ENCODE measurements around the gene PRKAA2.

The PRKAA2 gene

DNA sequence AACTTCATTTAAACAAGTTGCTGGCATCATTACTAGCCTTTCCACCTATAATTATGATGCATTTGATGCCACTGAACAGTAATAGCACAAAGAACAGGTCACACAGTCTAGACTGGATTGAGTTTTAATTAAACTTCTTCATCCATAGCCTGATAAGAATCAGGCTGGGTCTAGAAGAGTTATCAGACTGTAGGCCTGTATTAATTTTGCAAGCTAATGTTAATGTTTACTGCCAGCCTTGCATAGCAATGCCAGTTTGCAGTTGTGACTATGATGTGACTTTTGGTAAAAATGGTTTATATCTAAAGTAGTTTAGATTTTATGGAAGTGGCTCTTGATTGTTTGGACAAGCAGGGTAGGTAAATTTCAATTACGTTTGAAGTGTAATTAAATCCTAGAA is 68.0 kb downstream of the PRKAA2 start:
- no peaks in the 10 kb centered on the region for H3K36me3 Mint-ChIP-seq
- H3K4me3 Mint-ChIP-seq, result no peak overlapping the region
- no peak overlapping the region for H3K27ac Mint-ChIP-seq
- no peaks in the 10 kb centered on the region for H3K4me1 Mint-ChIP-seq
- peaks cover 8 to 11% of the 10 kb centered on the region in 2 donors for H3K27me3 Mint-ChIP-seq
- ATAC-seq (replicated peaks), result no peak
- no peak for DNase-seq
- H3K9me3 Mint-ChIP-seq, result no peaks in the 10 kb centered on the region

DNA sequence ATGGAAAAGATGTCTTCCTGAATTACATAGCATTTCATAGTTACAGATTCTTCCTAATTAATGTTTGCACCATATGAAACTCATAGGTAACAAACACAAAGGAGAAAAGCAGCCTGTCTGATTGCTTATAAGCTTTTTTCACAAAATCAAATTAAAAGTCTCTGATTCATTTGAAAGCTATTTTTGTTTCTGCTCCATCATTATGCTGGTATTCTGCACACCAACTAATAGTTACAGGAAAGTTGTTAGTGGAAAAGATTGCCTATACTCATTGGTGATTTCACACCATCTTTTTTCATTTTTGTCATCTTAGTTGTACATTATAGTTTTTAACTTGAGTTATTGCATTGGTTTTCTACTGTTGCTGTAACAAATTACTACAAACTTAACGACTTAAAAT is 70.0 kb downstream of the PRKAA2 start:
- H3K27me3 Mint-ChIP-seq, result peaks cover 4 to 6% of the 10 kb centered on the region in 2 donors
- no peaks in the 10 kb centered on the region for H3K9me3 Mint-ChIP-seq
- DNase-seq (no peak), ATAC-seq (replicated peaks) (no peak)
- no peaks in the 10 kb centered on the region for H3K36me3 Mint-ChIP-seq
- no peaks in the 10 kb centered on the region for H3K4me1 Mint-ChIP-seq
- no peak overlapping the region for H3K27ac Mint-ChIP-seq
- no peak overlapping the region for H3K4me3 Mint-ChIP-seq

DNA sequence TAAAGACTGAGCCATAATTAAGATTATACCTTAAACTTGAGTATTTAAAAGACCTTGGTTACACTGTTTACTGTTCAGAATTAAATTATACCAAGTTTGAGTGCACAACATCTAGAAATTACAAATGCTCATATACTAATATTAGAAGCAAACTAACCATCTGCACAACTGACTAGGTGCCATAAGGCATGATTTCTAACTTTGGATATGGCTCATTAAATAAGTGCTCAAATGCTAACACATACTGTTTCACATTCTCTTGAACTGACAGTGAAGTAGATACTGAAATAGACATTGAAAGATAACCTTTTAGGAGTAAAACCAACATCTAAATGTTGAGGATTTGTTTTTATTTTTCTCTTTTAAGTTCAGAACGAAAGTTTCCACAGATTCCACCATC is 74.1 kb downstream of the PRKAA2 start:
- no peak for DNase-seq
- H3K4me3 Mint-ChIP-seq, result no peak overlapping the region
- ATAC-seq (replicated peaks), result no peak
- no peaks in the 10 kb centered on the region for H3K9me3 Mint-ChIP-seq
- H3K27me3 Mint-ChIP-seq, result peaks cover 9 to 10% of the 10 kb centered on the region in 2 donors
- no peaks in the 10 kb centered on the region for H3K4me1 Mint-ChIP-seq
- H3K36me3 Mint-ChIP-seq, result no peaks in the 10 kb centered on the region
- H3K27ac Mint-ChIP-seq, result no peak overlapping the region

DNA sequence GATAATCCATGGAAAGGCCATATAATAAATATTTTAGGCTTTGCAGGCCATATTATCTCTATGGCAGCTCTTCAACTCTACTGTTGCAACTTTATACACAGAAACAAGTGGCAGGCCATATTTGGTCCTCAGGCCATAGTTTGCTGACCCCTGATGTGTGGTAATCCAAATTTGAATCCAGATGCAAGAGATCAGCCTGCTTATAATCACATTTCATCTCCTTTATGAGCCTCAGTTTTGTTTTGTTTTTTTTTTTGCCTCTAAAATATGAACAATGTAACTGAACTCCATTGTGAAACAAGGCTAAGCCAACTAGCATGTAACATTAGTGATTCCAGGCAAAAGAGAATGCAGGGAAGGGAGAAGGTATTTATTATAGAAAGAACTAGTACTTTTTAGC is 81.6 kb downstream of the PRKAA2 start:
- H3K27me3 Mint-ChIP-seq, result peaks cover 25 to 51% of the 10 kb centered on the region in 2 donors
- H3K9me3 Mint-ChIP-seq, result peaks cover under 1 to 2% of the 10 kb centered on the region in 2 donors
- no peak for DNase-seq
- no peaks in the 10 kb centered on the region for H3K36me3 Mint-ChIP-seq
- no peak overlapping the region for H3K4me3 Mint-ChIP-seq
- no peaks in the 10 kb centered on the region for H3K4me1 Mint-ChIP-seq
- no peak overlapping the region for H3K27ac Mint-ChIP-seq
- ATAC-seq (replicated peaks), result no peak

DNA sequence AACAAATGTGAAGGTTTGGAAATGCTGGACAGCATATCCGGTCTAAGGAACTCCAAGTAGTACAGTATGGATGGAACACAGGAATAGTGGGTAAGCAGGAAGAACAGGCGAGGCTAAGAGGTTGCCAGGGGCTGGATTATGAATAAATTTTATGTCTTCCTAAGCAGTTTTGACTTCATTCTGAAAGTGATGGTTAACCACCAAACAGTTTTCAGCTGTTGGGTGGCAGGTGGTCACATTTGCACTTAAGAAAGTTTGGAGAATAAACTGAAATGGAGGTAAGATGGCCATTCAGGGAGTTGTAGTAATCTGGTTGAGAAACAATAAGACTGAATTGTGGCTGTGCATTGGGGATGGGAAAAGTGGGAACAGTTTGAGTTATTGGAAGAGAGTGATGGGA is 83.8 kb downstream of the PRKAA2 start:
- H3K9me3 Mint-ChIP-seq, result peaks cover 4 to 7% of the 10 kb centered on the region in 2 donors
- H3K27ac Mint-ChIP-seq, result no peak overlapping the region
- no peaks in the 10 kb centered on the region for H3K4me1 Mint-ChIP-seq
- peaks cover 28 to 55% of the 10 kb centered on the region in 2 donors for H3K27me3 Mint-ChIP-seq
- H3K4me3 Mint-ChIP-seq, result no peak overlapping the region
- DNase-seq, result no peak
- H3K36me3 Mint-ChIP-seq, result no peaks in the 10 kb centered on the region
- ATAC-seq (replicated peaks), result no peak

DNA sequence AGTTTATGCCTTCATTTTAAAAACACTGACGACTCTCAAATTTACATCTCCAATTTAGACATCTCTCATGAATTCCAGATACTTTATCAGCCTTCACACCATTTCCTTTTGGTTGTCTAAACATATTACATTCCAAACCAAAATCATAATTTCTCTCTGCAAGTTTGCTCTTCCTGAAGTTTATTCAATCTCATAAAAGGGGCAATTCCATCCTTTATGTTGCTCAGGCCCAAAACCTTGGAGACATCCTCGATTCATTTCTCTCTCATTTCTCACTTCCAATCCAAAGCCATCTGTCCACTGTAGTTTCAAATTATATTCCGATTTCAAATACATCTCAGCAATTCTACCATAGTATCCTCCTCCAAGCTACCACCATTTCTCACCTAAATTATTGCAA is 100.1 kb downstream of the PRKAA2 start:
- Mint-ChIP-seq H3K4me3 (no peak overlapping the region), H3K27ac (no peak overlapping the region), H3K9me3 (no peaks in the 10 kb centered on the region), H3K27me3 (no peaks in the 10 kb centered on the region), H3K36me3 (no peaks in the 10 kb centered on the region), H3K4me1 (no peaks in the 10 kb centered on the region)
- no peak for ATAC-seq (replicated peaks)
- no peak for DNase-seq

DNA sequence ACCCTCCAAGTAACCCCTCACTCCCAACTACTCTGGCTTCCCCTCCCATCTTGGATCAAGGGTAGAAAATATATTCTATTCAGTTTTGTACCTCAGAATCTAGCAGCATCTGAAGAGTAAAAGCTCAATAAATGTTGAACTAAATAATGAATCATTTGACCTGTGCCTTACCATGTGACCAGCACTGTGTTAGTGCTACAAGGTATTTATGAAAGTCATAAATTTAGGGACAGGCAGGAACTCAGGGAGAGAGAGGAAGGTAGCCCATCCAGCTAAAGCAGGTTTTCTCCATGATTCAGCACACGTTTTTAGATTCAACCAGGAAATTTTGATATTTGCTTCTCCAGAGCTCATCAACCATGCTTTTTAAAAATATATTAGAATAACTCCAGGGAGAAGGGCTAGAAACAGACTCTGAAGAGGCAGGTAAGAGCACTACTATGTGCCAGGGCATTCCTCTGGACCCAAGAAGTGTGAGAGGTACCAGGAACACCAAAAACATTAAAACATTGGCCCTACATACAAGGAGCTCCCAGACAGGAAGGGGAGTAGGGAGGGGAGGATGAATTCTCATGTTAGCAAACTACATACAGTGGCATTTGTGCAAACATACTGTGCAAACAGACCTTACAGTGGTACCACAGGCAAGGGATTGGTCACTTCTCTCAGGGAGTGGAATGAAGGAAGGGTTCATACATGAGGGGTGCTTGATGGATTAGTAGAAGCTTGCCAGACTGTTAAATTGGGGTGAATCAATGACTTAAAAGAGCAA is 109.8 kb downstream of the PRKAA2 start:
- ATAC-seq (replicated peaks), result no peak
- Mint-ChIP-seq H3K4me3 (no peak overlapping the region), H3K4me1 (peaks cover 5% of the 10 kb centered on the region in 2 donors), H3K27ac (no peak overlapping the region), H3K36me3 (no peaks in the 10 kb centered on the region), H3K27me3 (peaks cover 23 to 33% of the 10 kb centered on the region in 2 donors), H3K9me3 (no peaks in the 10 kb centered on the region)
- no peak for DNase-seq

DNA sequence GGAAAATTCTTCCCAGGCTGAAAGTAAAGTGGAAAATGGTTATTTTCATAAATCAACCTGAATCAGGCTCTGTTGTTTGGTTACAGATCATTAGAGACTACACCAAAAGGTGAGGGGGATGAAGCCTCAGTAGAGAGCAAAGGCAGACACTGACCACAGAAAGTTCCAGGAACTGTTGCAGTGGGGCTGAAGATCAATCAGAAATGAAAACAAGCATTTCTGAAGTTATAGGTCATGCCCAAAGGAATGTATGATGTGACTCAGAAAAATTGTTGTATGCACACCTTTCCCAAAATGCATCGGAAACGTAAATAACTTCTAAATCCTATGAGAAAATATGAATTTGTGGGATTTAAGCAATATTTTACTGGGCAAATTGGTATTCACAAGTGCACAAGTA is 110.8 kb downstream of the PRKAA2 start:
- peaks cover 5% of the 10 kb centered on the region in 2 donors for H3K4me1 Mint-ChIP-seq
- no peak overlapping the region for H3K27ac Mint-ChIP-seq
- no peak for ATAC-seq (replicated peaks)
- no peak overlapping the region for H3K4me3 Mint-ChIP-seq
- no peaks in the 10 kb centered on the region for H3K36me3 Mint-ChIP-seq
- peaks cover 23 to 33% of the 10 kb centered on the region in 2 donors for H3K27me3 Mint-ChIP-seq
- no peak for DNase-seq
- no peaks in the 10 kb centered on the region for H3K9me3 Mint-ChIP-seq

DNA sequence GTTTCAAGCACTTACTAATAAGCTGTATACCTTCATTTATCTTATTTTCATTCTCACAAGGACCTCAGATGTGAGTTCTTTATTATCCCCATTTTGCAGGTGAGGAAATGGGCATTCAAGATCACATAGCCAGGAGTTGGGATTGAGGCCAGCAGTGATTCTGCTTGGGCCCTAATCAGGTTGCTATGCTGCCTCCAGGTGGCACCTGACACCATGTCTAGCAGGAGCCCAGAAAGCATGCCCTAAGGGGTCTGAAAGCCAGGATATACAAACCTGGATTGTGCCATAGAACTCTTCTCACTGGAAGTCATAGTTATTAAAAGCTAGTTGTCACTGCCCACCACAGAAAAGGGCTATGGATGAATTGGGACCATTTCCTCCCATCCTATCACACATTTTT is 113.0 kb downstream of the PRKAA2 start:
- Mint-ChIP-seq H3K9me3 (no peaks in the 10 kb centered on the region), H3K4me1 (peaks cover 5% of the 10 kb centered on the region in 2 donors), H3K4me3 (no peak overlapping the region), H3K27ac (no peak overlapping the region), H3K27me3 (peaks cover 16 to 27% of the 10 kb centered on the region in 2 donors), H3K36me3 (no peaks in the 10 kb centered on the region)
- no peak for DNase-seq
- no peak for ATAC-seq (replicated peaks)

DNA sequence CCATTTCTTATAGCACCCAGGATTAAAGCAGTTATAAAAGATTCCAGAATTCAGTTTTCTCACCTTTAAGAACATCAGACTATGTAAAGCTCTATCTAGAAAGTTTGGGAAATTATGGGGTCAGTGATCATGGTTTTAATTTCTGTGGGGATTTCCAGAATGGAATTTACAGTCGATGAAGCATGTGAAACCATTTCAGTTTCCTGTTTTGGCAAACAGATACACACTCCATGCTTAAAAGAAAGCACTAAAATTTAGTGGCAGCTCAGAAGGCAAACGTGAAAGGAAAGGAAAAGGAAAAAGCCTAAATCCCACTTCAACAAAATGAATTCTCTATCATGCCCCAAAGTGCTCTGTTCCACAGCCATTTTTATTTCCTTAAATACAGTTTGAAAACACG is 113.7 kb downstream of the PRKAA2 start:
- no peak for DNase-seq
- Mint-ChIP-seq H3K4me3 (no peak overlapping the region), H3K27me3 (peaks cover 16 to 31% of the 10 kb centered on the region in 2 donors)

More for the DNA sequence above, 113.7 kb downstream of the PRKAA2 start:
- no peaks in the 10 kb centered on the region for H3K36me3 Mint-ChIP-seq
- H3K4me1 Mint-ChIP-seq, result peaks cover 5% of the 10 kb centered on the region in 2 donors
- ATAC-seq (replicated peaks), result no peak
- H3K27ac Mint-ChIP-seq, result no peak overlapping the region
- H3K9me3 Mint-ChIP-seq, result no peaks in the 10 kb centered on the region

Data from stimulated activated naive B cell treated with anti-CD40 and anti-IgM and Interleukin-4, amounts not matched to agents 10 μg/mL and 1 μg/mL and 100 μg/mL, for 72 hours (primary cell).